Measurements from ENCODE around the gene MRPL20. TPM values are rescaled to one million over a fixed set of nuclear protein-coding genes. Genes with fewer than 3 reads are reported as not detected.

The MRPL20 gene
- total and polyA plus RNA-seq, 4 donors: 60.1 to 181 (median 122) TPM

DNA sequence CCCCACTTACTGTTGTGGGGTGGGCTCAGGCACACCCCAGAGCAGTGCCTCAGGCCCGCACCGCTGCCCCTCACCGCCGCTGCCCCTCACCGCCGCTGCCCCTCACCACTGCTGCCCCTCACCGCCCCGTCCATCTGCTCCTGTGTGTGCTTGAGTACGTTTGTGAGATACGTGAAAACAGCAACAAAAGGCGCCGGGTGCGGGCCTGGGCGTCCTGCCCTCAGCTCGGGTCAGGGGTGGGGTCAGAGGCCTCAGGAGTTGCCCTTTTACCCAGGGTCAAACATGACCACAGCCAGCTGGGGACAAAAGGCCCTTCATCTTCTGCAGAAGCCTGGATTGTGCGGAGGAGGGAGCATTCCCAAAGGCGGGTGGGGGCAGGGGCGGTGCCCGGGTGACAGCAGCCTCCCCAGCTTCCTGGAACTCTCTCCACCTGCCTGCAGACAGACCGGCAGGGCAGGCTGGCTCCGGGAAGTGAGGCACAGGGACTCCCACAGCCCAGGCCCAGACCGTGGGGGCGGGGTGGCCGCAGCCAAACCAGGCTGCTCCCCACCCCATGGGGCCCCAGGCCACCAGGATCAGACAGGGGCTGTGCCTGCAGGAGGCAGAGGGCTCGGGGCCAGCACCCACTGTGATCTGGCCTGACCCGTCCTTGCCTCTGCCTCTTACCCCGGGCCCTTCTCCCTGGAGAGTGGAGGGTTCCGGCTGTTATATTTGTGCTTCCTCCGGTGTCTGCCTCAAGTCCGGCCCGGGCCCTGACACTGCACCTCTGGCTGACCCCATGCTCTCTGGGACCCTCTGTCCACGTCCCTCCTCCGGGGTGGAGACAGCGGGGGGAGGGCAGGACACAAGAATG lies 26.1 kb upstream of the MRPL20 start:
- H3K27ac ChIP-seq (ENCODE audit: low read depth in 1 of 2, low read length in 1 of 2): peak overlapping the region; percentile 79 to 84
- ATAC-seq (ENCODE audit: insufficient read depth, low FRiP score) (peak; percentile 59), DNase-seq (peak; percentile 63 to 78 (median 75))
- peaks cover 0 to 72% (median 52%) of the 10 kb centered on the region in 5 donors for H3K4me1 ChIP-seq (ENCODE audit: control insufficient read depth in 5 of 5, insufficient read depth in 5 of 5, low read length in 5 of 5)
- 42 to 53% methylated on average over 34 of the region's 34 CpGs for WGBS, 2 donors
- no peaks in the 10 kb centered on the region for H3K9me3 ChIP-seq (ENCODE audit: control insufficient read depth in 4 of 4, insufficient read depth in 3 of 4, low read length in 3 of 4)
- no peaks in the 10 kb centered on the region for H3K27me3 ChIP-seq (ENCODE audit: control insufficient read depth in 3 of 3, insufficient read depth in 3 of 3, low read length in 2 of 3)
- no peak overlapping the region for H3K9ac ChIP-seq (ENCODE audit: insufficient read depth in 1 of 2, low read length in 2 of 2)
- no peak overlapping the region for H3K4me3 ChIP-seq
- H3K36me3 ChIP-seq (ENCODE audit: control insufficient read depth in 4 of 4, insufficient read depth in 4 of 4, low read length in 4 of 4): no peaks in the 10 kb centered on the region
- TF ChIP-seq, protein P1, sequence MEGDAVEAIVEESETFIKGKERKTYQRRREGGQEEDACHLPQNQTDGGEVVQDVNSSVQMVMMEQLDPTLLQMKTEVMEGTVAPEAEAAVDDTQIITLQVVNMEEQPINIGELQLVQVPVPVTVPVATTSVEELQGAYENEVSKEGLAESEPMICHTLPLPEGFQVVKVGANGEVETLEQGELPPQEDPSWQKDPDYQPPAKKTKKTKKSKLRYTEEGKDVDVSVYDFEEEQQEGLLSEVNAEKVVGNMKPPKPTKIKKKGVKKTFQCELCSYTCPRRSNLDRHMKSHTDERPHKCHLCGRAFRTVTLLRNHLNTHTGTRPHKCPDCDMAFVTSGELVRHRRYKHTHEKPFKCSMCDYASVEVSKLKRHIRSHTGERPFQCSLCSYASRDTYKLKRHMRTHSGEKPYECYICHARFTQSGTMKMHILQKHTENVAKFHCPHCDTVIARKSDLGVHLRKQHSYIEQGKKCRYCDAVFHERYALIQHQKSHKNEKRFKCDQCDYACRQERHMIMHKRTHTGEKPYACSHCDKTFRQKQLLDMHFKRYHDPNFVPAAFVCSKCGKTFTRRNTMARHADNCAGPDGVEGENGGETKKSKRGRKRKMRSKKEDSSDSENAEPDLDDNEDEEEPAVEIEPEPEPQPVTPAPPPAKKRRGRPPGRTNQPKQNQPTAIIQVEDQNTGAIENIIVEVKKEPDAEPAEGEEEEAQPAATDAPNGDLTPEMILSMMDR (IDR thresholded peaks at IDR 0.05; ENCODE audit: control extremely low read depth, extremely low read depth): no peak

DNA sequence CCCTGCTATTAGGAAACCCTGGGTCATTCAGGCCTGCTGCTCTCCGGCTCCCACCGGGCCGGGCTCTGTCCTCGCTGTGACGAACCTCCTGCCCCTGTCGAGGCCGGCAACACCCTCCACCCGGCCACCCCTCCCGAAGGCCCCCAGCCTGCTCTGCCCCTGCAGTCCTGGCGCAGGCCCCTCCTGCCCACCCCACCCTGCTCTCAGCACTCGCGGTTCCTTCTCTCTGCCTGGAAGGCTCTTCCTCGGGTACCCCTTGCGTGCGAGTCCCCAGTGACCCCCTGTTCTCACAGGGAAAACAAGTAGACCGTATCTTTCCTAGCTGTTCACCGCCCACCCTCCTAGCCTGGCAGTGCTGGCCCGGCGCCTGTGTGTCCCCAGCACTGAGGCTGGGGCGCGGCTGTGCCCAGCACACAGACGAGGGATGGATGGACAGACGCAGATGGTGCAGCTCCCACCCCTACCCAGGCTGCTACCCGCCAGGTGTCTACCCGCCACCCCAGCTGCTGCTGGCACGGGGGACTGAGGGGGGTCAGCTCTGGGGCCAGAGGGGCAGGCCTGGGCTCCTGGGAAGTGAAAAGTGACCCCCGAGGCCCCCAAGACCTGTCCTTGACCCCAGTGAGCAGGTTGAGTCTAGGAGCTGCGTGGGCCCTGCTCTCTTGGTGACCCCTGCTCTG lies 25.3 kb upstream of the MRPL20 start:
- ATAC-seq (ENCODE audit: insufficient read depth, low FRiP score): no peak
- Histone ChIP-seq H3K27ac (ENCODE audit: low read depth in 1 of 2, low read length in 1 of 2) (peak overlapping the region; percentile 69 to 84), H3K27me3 (ENCODE audit: control insufficient read depth in 3 of 3, insufficient read depth in 3 of 3, low read length in 2 of 3) (no peaks in the 10 kb centered on the region), H3K4me3 (no peak overlapping the region), H3K9ac (ENCODE audit: insufficient read depth in 1 of 2, low read length in 2 of 2) (no peak overlapping the region), H3K4me1 (ENCODE audit: control insufficient read depth in 5 of 5, insufficient read depth in 5 of 5, low read length in 5 of 5) (peaks cover 0 to 72% (median 52%) of the 10 kb centered on the region in 5 donors), H3K9me3 (ENCODE audit: control insufficient read depth in 4 of 4, insufficient read depth in 3 of 4, low read length in 3 of 4) (no peaks in the 10 kb centered on the region), H3K36me3 (ENCODE audit: control insufficient read depth in 4 of 4, insufficient read depth in 4 of 4, low read length in 4 of 4) (no peaks in the 10 kb centered on the region)
- TF ChIP-seq, protein P1 (IDR thresholded peaks at IDR 0.05; ENCODE audit: control extremely low read depth, extremely low read depth): no peak
- WGBS, 2 donors: 64 to 78% methylated on average over 28 of the region's 28 CpGs
- no peak for DNase-seq

DNA sequence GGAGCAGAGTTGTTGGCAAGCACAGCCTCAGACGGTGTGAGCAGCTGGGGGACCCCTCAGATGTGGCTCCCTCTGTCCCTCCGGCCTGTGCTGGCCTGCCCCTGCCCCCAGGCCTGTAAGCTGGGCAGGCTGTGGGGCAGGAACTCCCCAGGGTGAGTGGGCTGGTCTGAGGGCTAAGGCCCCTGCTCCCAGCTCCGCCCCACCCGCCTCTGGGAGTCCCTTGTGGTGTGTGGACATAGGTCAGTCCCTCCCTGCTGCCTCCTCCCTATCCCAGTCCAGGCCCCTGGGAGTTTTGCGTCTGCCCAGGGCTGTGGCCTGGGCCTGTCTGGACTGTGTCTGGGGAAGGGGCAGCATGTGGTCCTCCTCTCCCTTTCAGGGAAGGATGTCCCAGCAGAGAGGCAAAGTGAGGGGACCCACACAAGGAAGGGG lies 24.8 kb upstream of the MRPL20 start:
- DNase-seq: no peak
- Histone ChIP-seq H3K4me3 (no peak overlapping the region), H3K27me3 (ENCODE audit: control insufficient read depth in 3 of 3, insufficient read depth in 3 of 3, low read length in 2 of 3) (no peaks in the 10 kb centered on the region), H3K36me3 (ENCODE audit: control insufficient read depth in 4 of 4, insufficient read depth in 4 of 4, low read length in 4 of 4) (no peaks in the 10 kb centered on the region), H3K9me3 (ENCODE audit: control insufficient read depth in 4 of 4, insufficient read depth in 3 of 4, low read length in 3 of 4) (no peaks in the 10 kb centered on the region), H3K9ac (ENCODE audit: insufficient read depth in 1 of 2, low read length in 2 of 2) (no peak overlapping the region), H3K27ac (ENCODE audit: low read depth in 1 of 2, low read length in 1 of 2) (peak overlapping the region; percentile 69 to 84), H3K4me1 (ENCODE audit: control insufficient read depth in 5 of 5, insufficient read depth in 5 of 5, low read length in 5 of 5) (peaks cover 0 to 72% (median 48%) of the 10 kb centered on the region in 5 donors)
- TF ChIP-seq, protein P1 (IDR thresholded peaks at IDR 0.05; ENCODE audit: control extremely low read depth, extremely low read depth): no peak
- 46 to 63% methylated on average over 5 of the region's 5 CpGs for WGBS, 2 donors
- ATAC-seq (ENCODE audit: insufficient read depth, low FRiP score): peak; percentile 20

All from lung (tissue), 12 donors.